SK-N-SH (cell line): ENCODE results near the gene NUDT22. TPM values are rescaled to one million over a fixed set of nuclear protein-coding genes. Genes with fewer than 3 reads are reported as not detected.

Experiments
- CTCF ChIA-PET: fragments of 300-600, 350-600 bp; formaldehyde crosslinking; extraction: SDS; loops from one replicate; lab custom pipeline; 2021; lab: Yijun Ruan, JAX
- POLR2A ChIA-PET: fragments of 350-600 bp; sonication (Branson Sonifier 250); formaldehyde crosslinking; extraction: SDS; loops from one replicate; lab custom pipeline; 2020; ENCODE audit warnings: antibody characterized with exemption, inconsistent platforms; lab: Yijun Ruan, JAX
- DNase-seq: peaks from one replicate; pipeline ENCODE4 v3.0.0; 2012
- H2AFZ ChIP-seq: fragments of 200-600 bp; sonication (generic); 2 replicates; pipeline ENCODE4 v1.8.1; 2016; ENCODE audit warnings: antibody characterized with exemption, mild to moderate bottlenecking, low read depth
- H3F3A ChIP-seq: fragments of 200-600 bp; sonication (generic); replicated peaks from 2 replicates; pipeline ENCODE3; 2016; ENCODE audit warnings: antibody characterized with exemption, mild to moderate bottlenecking; ENCODE audit not compliant: insufficient read depth
- H3K27ac ChIP-seq, 2 experiments: fragments of 200-500 bp in 1 of 2; fragments of 200-600 bp in 1 of 2; sonication (Bioruptor generic) in 1 of 2; sonication (generic), shearing (Covaris generic) in 1 of 2; 2 replicates each; pipeline versions ENCODE4 v1.5.1 to v1.6.1; 2014 to 2016; ENCODE audit warnings: low read depth in 2 of 2, inconsistent platforms in 1 of 2, low read length in 1 of 2, mild to moderate bottlenecking in 1 of 2, mixed read lengths in 1 of 2
- H3K27me3 ChIP-seq: fragments of 200-600 bp; sonication (generic), shearing (Covaris generic); 2 replicates; pipeline ENCODE4 v1.6.1; 2016; ENCODE audit warnings: mixed run types; ENCODE audit not compliant: insufficient read depth
- H3K36me3 ChIP-seq, 2 experiments: fragments of 200-500 bp in 1 of 2; fragments of 200-600 bp in 1 of 2; sonication (Bioruptor generic) in 1 of 2; sonication (generic) in 1 of 2; replicated peaks in 1 of 2; 2 replicates each; pipeline versions ENCODE3 to v1.5.1; 2014 to 2016; ENCODE audit warnings: low read length in 1 of 2, mild to moderate bottlenecking in 1 of 2; ENCODE audit not compliant: insufficient read depth in 2 of 2, control insufficient read depth in 1 of 2
- H3K4me1 ChIP-seq, 2 experiments: fragments of 200-500 bp in 1 of 2; fragments of 200-600 bp in 1 of 2; sonication (Bioruptor generic) in 1 of 2; sonication (generic), shearing (Covaris generic) in 1 of 2; 2 replicates each; pipeline versions ENCODE4 v1.5.1 to v1.6.1; 2014 to 2016; ENCODE audit warnings: low read depth in 1 of 2, low read length in 1 of 2, mixed run types in 1 of 2; ENCODE audit not compliant: insufficient read depth in 2 of 2, control insufficient read depth in 1 of 2
- H3K4me2 ChIP-seq: fragments of 200-600 bp; sonication (generic), shearing (Covaris generic); 2 replicates; pipeline ENCODE4 v1.6.1; 2017; ENCODE audit warnings: mixed run types
- H3K4me3 ChIP-seq, 2 experiments: fragments of 200-500 bp in 1 of 2; fragments of 200-600 bp in 1 of 2; sonication (Bioruptor generic) in 1 of 2; sonication (generic), shearing (Covaris generic) in 1 of 2; 2 replicates each; pipeline versions ENCODE4 v1.5.1 to v1.8.1; 2014 to 2016; ENCODE audit warnings: low read depth in 2 of 2, inconsistent platforms in 1 of 2, low read length in 1 of 2, mild to moderate bottlenecking in 1 of 2, mixed read lengths in 1 of 2, moderate library complexity in 1 of 2
- H3K79me2 ChIP-seq: fragments of 200-600 bp; sonication (generic); 2 replicates; pipeline ENCODE4 v1.8.1; 2017; ENCODE audit warnings: mild to moderate bottlenecking; ENCODE audit not compliant: insufficient read depth
- H3K9ac ChIP-seq: fragments of 200-600 bp; sonication (generic); 2 replicates; pipeline ENCODE4 v1.6.1; 2017; ENCODE audit warnings: mixed run types
- H3K9me2 ChIP-seq: fragments of 200-600 bp; sonication (generic); 2 replicates; pipeline ENCODE4 v1.6.1; 2017; ENCODE audit warnings: mixed run types
- H3K9me3 ChIP-seq: fragments of 200-600 bp; sonication (generic); 2 replicates; pipeline ENCODE4 v1.6.1; 2017; ENCODE audit warnings: mixed run types, mild to moderate bottlenecking, moderate library complexity
- H4K20me1 ChIP-seq: fragments of 200-600 bp; sonication (generic); 2 replicates; pipeline ENCODE4 v1.6.1; 2017; ENCODE audit warnings: mild to moderate bottlenecking, mixed run types; ENCODE audit not compliant: insufficient read depth
- CHD2 ChIP-seq: fragments of 150-350 bp; IDR thresholded peaks from 2 replicates; pipeline ENCODE4 v1.6.1; 2018; ENCODE audit warnings: low read length; ENCODE audit not compliant: partially characterized antibody
- EZH2phosphoT487 ChIP-seq: fragments of 200-600 bp; sonication (generic); IDR thresholded peaks from 2 replicates; pipeline ENCODE4 v1.6.1; 2017; ENCODE audit warnings: low read depth, mixed run types, mild to moderate bottlenecking, antibody characterized with exemption, moderate library complexity, borderline replicate concordance
- FOXJ3 ChIP-seq: sonication (generic); formaldehyde crosslinking; IDR thresholded peaks from 2 replicates; pipeline ENCODE4 v1.5.1; 2020; ENCODE audit warnings: mild to moderate bottlenecking, missing genetic modification reagents
- GATA2 ChIP-seq: sonication (generic); formaldehyde crosslinking; IDR thresholded peaks from 2 replicates; pipeline ENCODE4 v1.5.0; 2020; ENCODE audit warnings: mild to moderate bottlenecking, missing genetic modification reagents
- JUND ChIP-seq: IDR thresholded peaks from 2 replicates; pipeline ENCODE4 v1.4.0; 2012
- MXI1 ChIP-seq: IDR thresholded peaks from 2 replicates; pipeline ENCODE4 v1.6.1; 2012; ENCODE audit warnings: mild to moderate bottlenecking, low read depth, low read length, improper control_type of control experiment
- NRF1 ChIP-seq: IDR thresholded peaks from 2 replicates; pipeline ENCODE4 v1.6.1; 2012; ENCODE audit warnings: low read depth, mild to moderate bottlenecking, low read length
- RCOR1 ChIP-seq: fragments of 150-350 bp; IDR thresholded peaks from 2 replicates; pipeline ENCODE4 v1.6.1; 2017; ENCODE audit warnings: antibody characterized with exemption, low read length
- REST ChIP-seq: IDR thresholded peaks from 2 replicates; pipeline ENCODE4 v1.6.1; 2012; ENCODE audit warnings: mild to moderate bottlenecking, low read depth, low read length, moderate library complexity
- RFX5 ChIP-seq: IDR thresholded peaks from 2 replicates; pipeline ENCODE4 v1.6.1; 2012; ENCODE audit warnings: mild to moderate bottlenecking, improper control_type of control experiment, low read length
- SIN3A ChIP-seq: IDR thresholded peaks from 2 replicates; pipeline ENCODE4 v1.6.1; 2012; ENCODE audit warnings: low read depth, mild to moderate bottlenecking, low read length, moderate library complexity, borderline replicate concordance
- TAF1 ChIP-seq: IDR thresholded peaks from 2 replicates; pipeline ENCODE4 v1.6.1; 2012; ENCODE audit warnings: low read depth, mild to moderate bottlenecking, low read length, moderate library complexity, borderline replicate concordance
- WGBS: methylation state at CpG from one replicate; pipeline ENCODE4 v1.1.6; 2017; ENCODE audit warnings: low lambda C conversion rate; 5-methylcytosine and 5-hydroxymethylcytosine counted together
- polyA plus RNA-seq, 3 experiments: library from polyadenylated mRNA; depleted of rRNA; stranded (reverse); fragments of >200 nt; gene quantifications; 2 replicates each; pipeline ENCODE4 v1.2.3, GENCODE V29; 2012

Gene NUDT22
- polyA plus RNA-seq, 1 of the 3 experiments (the other 2 are of a cell fraction), result 72.7 TPM

GRCh38 chr11:64226507-64227051 lies 505 bp downstream of the NUDT22 start:
- peak overlapping the region; percentile 98 for H3K4me2 ChIP-seq
- H3K9me2 ChIP-seq, result no peaks in the 10 kb centered on the region
- H3K9me3 ChIP-seq, result no peaks in the 10 kb centered on the region
- TF ChIP-seq TAF1, result no peak
- 0 out of 2 replicates have a peak, but pooled peaks have one; percentile 4 for TF ChIP-seq MXI1
- no peak for TF ChIP-seq REST
- TF ChIP-seq EZH2phosphoT487, result no peak
- no peak for TF ChIP-seq GATA2 (CRISPR knock-in tag)
- H2AFZ ChIP-seq, result peak overlapping the region; percentile 78; the same call in 1 of the 2 replicates
- WGBS, result no CpG with 5 or more reads among the region's 26 CpGs
- peaks cover 0 to 14% of the 10 kb centered on the region in 2 experiments for H3K36me3 ChIP-seq
- peak overlapping the region; percentile 75 for H3K9ac ChIP-seq
- no peaks in the 10 kb centered on the region for H4K20me1 ChIP-seq
- peaks cover 42% of the 10 kb centered on the region for H3K79me2 ChIP-seq
- H3K27ac ChIP-seq, result peak overlapping the region; percentile 44 to 88
- H3F3A ChIP-seq, result peaks cover 10% of the 10 kb centered on the region
- peak; percentile 76 for DNase-seq
- H3K4me3 ChIP-seq, result peak overlapping the region; percentile 88 to 97
- H3K4me1 ChIP-seq, result peaks cover 13 to 39% of the 10 kb centered on the region in 2 experiments; a peak in 2 of 4 replicates
- POLR2A ChIA-PET, result interaction anchor here (0.7 to 1.7 kb wide), 16 partner anchors 9 to 91 kb away, joined by 3 to 6 read pairs (median 4); partner anchors contain the start of genes BAD, FKBP2, PPP1R14B and PRDX5
- CTCF ChIA-PET, result interaction anchor here (1.0 to 5.2 kb wide), 7 partner anchors 22 to 78 kb away, joined by 3 to 36 read pairs (median 4); partner anchors contain the start of genes ESRRA, MACROD1 and PLCB3
- no peaks in the 10 kb centered on the region for H3K27me3 ChIP-seq

DNA sequence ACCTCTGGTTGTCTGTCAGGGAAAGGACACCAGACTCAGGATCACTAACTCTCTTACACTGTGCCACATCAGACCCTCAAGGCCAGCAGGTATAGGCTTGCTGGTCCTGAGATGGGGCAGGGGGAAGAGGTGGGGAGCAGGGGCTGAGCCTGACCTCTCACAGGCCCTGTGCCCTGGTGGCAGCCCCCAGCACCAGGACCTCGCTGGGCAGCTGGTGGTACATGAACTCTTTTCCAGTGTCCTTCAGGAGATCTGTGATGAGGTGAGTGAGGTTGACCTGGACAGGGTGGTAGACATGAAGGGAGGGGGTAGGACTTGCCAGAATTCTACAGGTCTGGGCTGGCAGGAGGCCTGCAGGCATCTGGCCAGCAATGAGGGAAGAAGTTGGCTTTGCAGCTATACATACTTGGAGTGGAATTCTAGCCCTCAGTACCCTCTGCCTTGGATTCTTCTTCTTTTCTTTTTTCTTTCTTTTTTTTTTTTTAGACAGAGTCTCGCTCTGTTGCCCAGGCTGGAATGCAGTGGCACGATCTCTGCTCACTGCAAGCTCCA lies 1.4 kb downstream of the NUDT22 start:
- Histone ChIP-seq H3F3A (peaks cover 10% of the 10 kb centered on the region), H3K27ac (peak overlapping the region in 1 of 2 experiments; percentile 31; a peak in 1 of 4 replicates), H3K9ac (peak overlapping the region; percentile 75), H3K9me2 (no peaks in the 10 kb centered on the region), H3K36me3 (peaks cover 0 to 14% of the 10 kb centered on the region in 2 experiments), H3K79me2 (peaks cover 42% of the 10 kb centered on the region), H3K27me3 (no peaks in the 10 kb centered on the region), H3K4me2 (peak overlapping the region; percentile 98), H3K9me3 (no peaks in the 10 kb centered on the region), H2AFZ (no peak overlapping the region)
- 85% methylated on average over 2 of the region's 3 CpGs for WGBS
- POLR2A ChIA-PET, result interaction anchor here (1.1 to 1.7 kb wide), 4 partner anchors 19 to 57 kb away, joined by 3 to 5 read pairs (median 4); partner anchors contain the start of genes BAD and PPP1R14B
- no peak for TF ChIP-seq NRF1
- TF ChIP-seq EZH2phosphoT487, result no peak
- no peak for TF ChIP-seq FOXJ3
- TF ChIP-seq CHD2, result no peak
- TF ChIP-seq RCOR1, result no peak
- TF ChIP-seq SIN3A, result no peak
- no peak for TF ChIP-seq RFX5
- no peak for TF ChIP-seq JUND
- TF ChIP-seq GATA2 (CRISPR knock-in tag), result no peak
- TF ChIP-seq, all 33 proteins: peak for 0
- CTCF ChIA-PET, result interaction anchor here (0.7 to 5.2 kb wide), 3 partner anchors 11 to 77 kb away, joined by 3 to 36 read pairs (median 9); partner anchors contain the start of genes ESRRA and PLCB3
- H3K4me3 ChIP-seq, result peak overlapping the region; percentile 88 to 97
- no peak for DNase-seq
- H4K20me1 ChIP-seq, result no peaks in the 10 kb centered on the region
- H3K4me1 ChIP-seq, result peaks cover 15 to 48% of the 10 kb centered on the region in 2 experiments; a peak in 2 of 4 replicates
